Measurements from ENCODE around the gene RSF1. TPM values are rescaled to one million over a fixed set of nuclear protein-coding genes. Genes with fewer than 3 reads are reported as not detected.
A peak's percentile ranks its signal among the peaks of the same experiment; 100 is the strongest.

Gene RSF1
- total RNA-seq, 1 experiment from 2014 or later = 12.3 TPM

GRCh38 chr11:77815459-77815858 is 5.1 kb downstream of the RSF1 start:
- in situ Hi-C loops (cut with HindIII; ENCODE audit: low pct_unique_long_range_greater_than_20kb, low sequenced_read_pairs) = no loop called here
- DNase-seq (ENCODE audit: low read depth, low spot score) = no peak

GRCh38 chr11:77814848-77815247 is 5.7 kb downstream of the RSF1 start:
- no peak for DNase-seq (ENCODE audit: low read depth, low spot score)
- in situ Hi-C loops (cut with HindIII; ENCODE audit: low pct_unique_long_range_greater_than_20kb, low sequenced_read_pairs) = no loop called here

- in situ Hi-C loops (cut with HindIII; ENCODE audit: low pct_unique_long_range_greater_than_20kb, low sequenced_read_pairs) = no loop called here
- no peak for DNase-seq (ENCODE audit: low read depth, low spot score)
These were observed 7.3 kb downstream of the RSF1 start for GRCh38 chr11:77813256-77813655.

- DNase-seq (ENCODE audit: low read depth, low spot score) = no peak
- in situ Hi-C loops (cut with HindIII; ENCODE audit: low pct_unique_long_range_greater_than_20kb, low sequenced_read_pairs) = no loop called here
These were observed 13.5 kb downstream of the RSF1 start for GRCh38 chr11:77806993-77807392.

GRCh38 chr11:77806415-77806814 is 14.1 kb downstream of the RSF1 start:
- no peak for DNase-seq (ENCODE audit: low read depth, low spot score)
- in situ Hi-C loops (cut with HindIII; ENCODE audit: low pct_unique_long_range_greater_than_20kb, low sequenced_read_pairs) = no loop called here

GRCh38 chr11:77801477-77801876 is 19.0 kb downstream of the RSF1 start:
- DNase-seq (ENCODE audit: low read depth, low spot score) = no peak
- in situ Hi-C loops (cut with HindIII; ENCODE audit: low pct_unique_long_range_greater_than_20kb, low sequenced_read_pairs) = no loop called here

GRCh38 chr11:77800449-77800848 is 20.1 kb downstream of the RSF1 start:
- in situ Hi-C loops (cut with HindIII; ENCODE audit: low pct_unique_long_range_greater_than_20kb, low sequenced_read_pairs) = no loop called here
- DNase-seq (ENCODE audit: low read depth, low spot score) = no peak

GRCh38 chr11:77799338-77799737 is 21.2 kb downstream of the RSF1 start:
- DNase-seq (ENCODE audit: low read depth, low spot score) = no peak
- in situ Hi-C loops (cut with HindIII; ENCODE audit: low pct_unique_long_range_greater_than_20kb, low sequenced_read_pairs) = no loop called here

- in situ Hi-C loops (cut with HindIII; ENCODE audit: low pct_unique_long_range_greater_than_20kb, low sequenced_read_pairs) = no loop called here
These were observed 26.6 kb downstream of the RSF1 start for GRCh38 chr11:77793972-77794371.

GRCh38 chr11:77791301-77791700 is 29.2 kb downstream of the RSF1 start:
- in situ Hi-C loops (cut with HindIII; ENCODE audit: low pct_unique_long_range_greater_than_20kb, low sequenced_read_pairs) = no loop called here
- DNase-seq (ENCODE audit: low read depth, low spot score) = no peak

More at GRCh38 chr11:77793972-77794371, 26.6 kb downstream of the RSF1 start:
- DNase-seq (ENCODE audit: low read depth, low spot score) = no peak

- in situ Hi-C loops (cut with HindIII; ENCODE audit: low pct_unique_long_range_greater_than_20kb, low sequenced_read_pairs) = no loop called here
- no peak for DNase-seq (ENCODE audit: low read depth, low spot score)
These were observed 30.6 kb downstream of the RSF1 start for GRCh38 chr11:77789731-77790476.

- peak; percentile 17 for DNase-seq (ENCODE audit: low read depth, low spot score)
- in situ Hi-C loops (cut with HindIII; ENCODE audit: low pct_unique_long_range_greater_than_20kb, low sequenced_read_pairs) = no loop called here
These were observed 31.3 kb downstream of the RSF1 start for GRCh38 chr11:77789061-77789730.

- DNase-seq (ENCODE audit: low read depth, low spot score) = no peak
- in situ Hi-C loops (cut with HindIII; ENCODE audit: low pct_unique_long_range_greater_than_20kb, low sequenced_read_pairs) = no loop called here
These were observed 36.0 kb downstream of the RSF1 start for GRCh38 chr11:77784572-77784971.

- in situ Hi-C loops (cut with HindIII; ENCODE audit: low pct_unique_long_range_greater_than_20kb, low sequenced_read_pairs) = no loop called here
These were observed 37.5 kb downstream of the RSF1 start for GRCh38 chr11:77783025-77783424.

GRCh38 chr11:77779935-77780334 is 40.6 kb downstream of the RSF1 start:
- no peak for DNase-seq (ENCODE audit: low read depth, low spot score)
- in situ Hi-C loops (cut with HindIII; ENCODE audit: low pct_unique_long_range_greater_than_20kb, low sequenced_read_pairs) = no loop called here

More at GRCh38 chr11:77783025-77783424, 37.5 kb downstream of the RSF1 start:
- no peak for DNase-seq (ENCODE audit: low read depth, low spot score)

- in situ Hi-C loops (cut with HindIII; ENCODE audit: low pct_unique_long_range_greater_than_20kb, low sequenced_read_pairs) = no loop called here
These were observed 42.0 kb downstream of the RSF1 start for GRCh38 chr11:77778549-77778948.

GRCh38 chr11:77778118-77778517 is 42.4 kb downstream of the RSF1 start:
- no peak for DNase-seq (ENCODE audit: low read depth, low spot score)
- in situ Hi-C loops (cut with HindIII; ENCODE audit: low pct_unique_long_range_greater_than_20kb, low sequenced_read_pairs) = no loop called here

More at GRCh38 chr11:77778549-77778948, 42.0 kb downstream of the RSF1 start:
- DNase-seq (ENCODE audit: low read depth, low spot score) = no peak

- in situ Hi-C loops (cut with HindIII; ENCODE audit: low pct_unique_long_range_greater_than_20kb, low sequenced_read_pairs) = no loop called here
- peak; percentile 56 for DNase-seq (ENCODE audit: low read depth, low spot score)
These were observed 44.1 kb downstream of the RSF1 start for GRCh38 chr11:77776455-77776854.

GRCh38 chr11:77775936-77776335 is 44.6 kb downstream of the RSF1 start:
- no peak for DNase-seq (ENCODE audit: low read depth, low spot score)
- in situ Hi-C loops (cut with HindIII; ENCODE audit: low pct_unique_long_range_greater_than_20kb, low sequenced_read_pairs) = no loop called here

All from SK-MEL-5 (cell line).